ENCODE data around the gene GJA8.
"Not testable (repeated sequence)": the region's sequence is repeated elsewhere in the genome, so short reads cannot be mapped to it uniquely, and the experiment has no call there.

Gene GJA8

DNA sequence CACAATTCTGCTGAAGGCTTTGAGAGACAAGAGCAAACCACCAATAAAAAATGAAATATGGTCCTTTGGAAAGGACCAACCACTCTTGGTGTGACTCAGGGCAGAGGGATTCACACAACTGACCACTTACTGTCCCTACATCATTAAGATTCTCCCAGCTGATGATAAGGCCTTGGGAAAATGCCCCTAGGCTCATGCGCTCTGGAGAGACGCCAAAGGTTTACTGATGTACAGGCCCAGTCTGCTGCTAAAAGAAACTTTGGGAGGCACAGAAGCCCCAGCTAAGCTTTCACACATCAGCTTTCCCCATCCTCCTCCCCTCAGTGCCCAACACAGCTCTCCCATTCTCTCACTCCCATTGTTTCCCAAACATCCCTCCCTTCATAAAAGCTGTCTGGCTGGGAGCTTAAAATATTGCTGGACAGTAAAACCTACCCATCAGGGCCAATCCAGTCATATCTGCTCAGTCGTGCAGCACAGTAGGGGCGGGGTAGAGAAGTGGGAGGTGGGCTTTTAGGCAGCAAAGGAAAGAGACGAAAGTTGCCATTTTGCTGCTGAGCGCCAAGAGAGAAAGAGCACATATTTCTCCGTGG is at the start of gene GJA8:
TSS of gene GJA8 (plus strand) at position 543 of the 593 bp plus-strand sequence. CDS start 5,161 bp downstream, outside the sequence.
- Histone ChIP-seq H3K4me3 (ENCODE audit: low read depth in 1 of 2, low read length in 2 of 2) (no peak within 1 kb of the TSS), H3K36me3 (ENCODE audit: control insufficient read depth in 1 of 2, insufficient read depth in 2 of 2, low read length in 2 of 2) (no peaks in the 10 kb centered on the region), H3K9me3 (ENCODE audit: control insufficient read depth in 1 of 2, low read length in 2 of 2) (no peaks in the 10 kb centered on the region)

DNA sequence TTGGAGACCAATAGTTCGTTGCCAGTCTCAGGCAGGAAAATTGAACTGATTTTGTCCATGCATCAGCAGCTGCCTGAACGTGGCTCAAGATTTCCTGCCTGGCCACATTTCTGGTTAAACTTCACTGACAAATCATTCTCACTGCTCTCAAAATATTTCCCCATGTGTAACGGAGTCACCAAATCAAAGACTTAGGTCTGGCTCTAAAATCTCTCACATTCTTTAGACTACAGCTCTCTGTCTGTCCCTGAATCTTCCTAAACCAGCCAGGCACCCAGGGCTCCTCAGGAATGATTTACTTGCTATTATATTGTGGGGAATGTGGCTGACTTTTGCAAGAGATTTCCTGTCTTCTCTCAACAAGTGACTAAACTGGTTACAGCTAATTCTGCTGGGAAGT is 49.2 kb upstream of the GJA8 start:
- H3K36me3 ChIP-seq (ENCODE audit: control insufficient read depth in 1 of 2, insufficient read depth in 2 of 2, low read length in 2 of 2), result no peaks in the 10 kb centered on the region
- H3K27me3 ChIP-seq (ENCODE audit: control insufficient read depth in 1 of 2, insufficient read depth in 2 of 2, low read length in 2 of 2), result no peaks in the 10 kb centered on the region
- H3K27ac ChIP-seq (ENCODE audit: low read depth, low read length), result no peak overlapping the region
- no peaks in the 10 kb centered on the region for H3K4me1 ChIP-seq (ENCODE audit: control insufficient read depth in 1 of 2, insufficient read depth in 2 of 2, low read length in 2 of 2)
- no peaks in the 10 kb centered on the region for H3K9me3 ChIP-seq (ENCODE audit: control insufficient read depth in 1 of 2, low read length in 2 of 2)
- no peak overlapping the region for H3K4me3 ChIP-seq (ENCODE audit: low read depth in 1 of 2, low read length in 2 of 2)
- no peak overlapping the region for H3K9ac ChIP-seq (ENCODE audit: low read depth in 1 of 2, low read length in 2 of 2)

More for the DNA sequence above, at the start of gene GJA8:
- no peaks in the 10 kb centered on the region for H3K27me3 ChIP-seq (ENCODE audit: control insufficient read depth in 1 of 2, insufficient read depth in 2 of 2, low read length in 2 of 2)
- H3K9ac ChIP-seq (ENCODE audit: low read depth in 1 of 2, low read length in 2 of 2), result no peak within 1 kb of the TSS
- peaks cover 0 to 2% of the 10 kb centered on the region in 2 donors for H3K4me1 ChIP-seq (ENCODE audit: control insufficient read depth in 1 of 2, insufficient read depth in 2 of 2, low read length in 2 of 2)
- no peak within 1 kb of the TSS for H3K27ac ChIP-seq (ENCODE audit: low read depth, low read length)

DNA sequence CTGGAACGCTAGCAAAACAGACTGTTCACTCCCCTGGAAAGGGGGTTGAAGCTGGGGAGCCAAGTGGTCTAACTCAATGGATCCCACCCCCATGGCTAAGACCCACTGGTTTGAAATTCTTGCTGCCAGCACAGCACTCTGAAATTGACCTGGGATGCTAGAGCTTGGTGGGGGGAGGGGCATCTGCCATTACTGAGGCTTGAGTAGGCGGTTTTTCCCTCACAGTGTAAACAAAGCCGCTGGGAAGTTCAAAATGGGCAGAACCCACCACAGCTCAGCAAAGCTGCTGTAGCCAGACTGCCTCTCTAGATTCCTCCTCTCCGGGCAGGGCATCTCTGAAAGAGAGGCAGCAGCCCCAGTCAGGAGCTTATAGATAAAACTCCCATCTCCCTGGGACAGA is 47.6 kb upstream of the GJA8 start:
- not testable (repeated sequence) for H3K4me3 ChIP-seq (ENCODE audit: low read depth in 1 of 2, low read length in 2 of 2); H3K36me3 ChIP-seq (ENCODE audit: control insufficient read depth in 1 of 2, insufficient read depth in 2 of 2, low read length in 2 of 2); H3K9me3 ChIP-seq (ENCODE audit: control insufficient read depth in 1 of 2, low read length in 2 of 2); H3K4me1 ChIP-seq (ENCODE audit: control insufficient read depth in 1 of 2, insufficient read depth in 2 of 2, low read length in 2 of 2); H3K27ac ChIP-seq (ENCODE audit: low read depth, low read length); H3K27me3 ChIP-seq (ENCODE audit: control insufficient read depth in 1 of 2, insufficient read depth in 2 of 2, low read length in 2 of 2); H3K9ac ChIP-seq (ENCODE audit: low read depth in 1 of 2, low read length in 2 of 2)

DNA sequence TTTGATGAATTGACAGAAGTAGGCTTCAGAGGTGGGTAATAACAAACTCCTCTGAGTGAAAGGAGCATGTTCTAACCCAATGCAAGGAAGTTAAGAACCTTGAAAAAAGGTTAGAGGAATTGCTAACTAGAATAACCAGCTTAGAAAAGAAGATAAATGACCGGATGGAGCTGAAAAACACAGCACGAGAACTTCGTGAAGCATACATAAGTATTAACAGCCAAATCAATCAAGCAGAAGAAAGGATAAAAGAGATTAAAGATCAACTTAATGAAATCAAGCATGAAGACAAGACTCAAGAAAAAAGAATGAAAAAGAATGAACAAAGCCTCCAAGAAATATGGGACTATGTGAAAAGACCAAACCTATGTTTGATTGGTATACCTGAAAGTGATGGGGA is 46.6 kb upstream of the GJA8 start:
- H3K9me3 ChIP-seq (ENCODE audit: control insufficient read depth in 1 of 2, low read length in 2 of 2); H3K36me3 ChIP-seq (ENCODE audit: control insufficient read depth in 1 of 2, insufficient read depth in 2 of 2, low read length in 2 of 2); H3K4me1 ChIP-seq (ENCODE audit: control insufficient read depth in 1 of 2, insufficient read depth in 2 of 2, low read length in 2 of 2); H3K9ac ChIP-seq (ENCODE audit: low read depth in 1 of 2, low read length in 2 of 2); H3K27ac ChIP-seq (ENCODE audit: low read depth, low read length); H3K4me3 ChIP-seq (ENCODE audit: low read depth in 1 of 2, low read length in 2 of 2); H3K27me3 ChIP-seq (ENCODE audit: control insufficient read depth in 1 of 2, insufficient read depth in 2 of 2, low read length in 2 of 2): not testable (repeated sequence)

DNA sequence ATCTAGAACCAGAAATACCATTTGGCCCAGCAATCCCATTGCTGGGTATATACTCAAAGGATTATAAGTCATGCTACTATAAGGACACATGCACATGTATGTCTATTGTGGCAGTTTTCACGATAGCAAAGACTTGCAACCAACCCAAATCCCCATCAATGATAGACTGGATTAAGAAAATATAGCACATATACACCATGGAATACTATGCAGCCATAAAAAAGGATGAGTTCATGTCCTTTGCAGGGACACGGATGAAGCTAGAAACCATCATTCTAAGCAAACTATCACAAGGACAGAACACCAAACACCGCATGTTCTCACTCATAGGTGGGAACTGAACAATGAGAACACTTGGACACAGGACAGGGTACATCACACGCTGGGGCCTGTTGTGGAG is 35.4 kb upstream of the GJA8 start:
- not testable (repeated sequence) for H3K9ac ChIP-seq (ENCODE audit: low read depth in 1 of 2, low read length in 2 of 2); H3K36me3 ChIP-seq (ENCODE audit: control insufficient read depth in 1 of 2, insufficient read depth in 2 of 2, low read length in 2 of 2); H3K27ac ChIP-seq (ENCODE audit: low read depth, low read length); H3K27me3 ChIP-seq (ENCODE audit: control insufficient read depth in 1 of 2, insufficient read depth in 2 of 2, low read length in 2 of 2); H3K4me3 ChIP-seq (ENCODE audit: low read depth in 1 of 2, low read length in 2 of 2); H3K9me3 ChIP-seq (ENCODE audit: control insufficient read depth in 1 of 2, low read length in 2 of 2); H3K4me1 ChIP-seq (ENCODE audit: control insufficient read depth in 1 of 2, insufficient read depth in 2 of 2, low read length in 2 of 2)

DNA sequence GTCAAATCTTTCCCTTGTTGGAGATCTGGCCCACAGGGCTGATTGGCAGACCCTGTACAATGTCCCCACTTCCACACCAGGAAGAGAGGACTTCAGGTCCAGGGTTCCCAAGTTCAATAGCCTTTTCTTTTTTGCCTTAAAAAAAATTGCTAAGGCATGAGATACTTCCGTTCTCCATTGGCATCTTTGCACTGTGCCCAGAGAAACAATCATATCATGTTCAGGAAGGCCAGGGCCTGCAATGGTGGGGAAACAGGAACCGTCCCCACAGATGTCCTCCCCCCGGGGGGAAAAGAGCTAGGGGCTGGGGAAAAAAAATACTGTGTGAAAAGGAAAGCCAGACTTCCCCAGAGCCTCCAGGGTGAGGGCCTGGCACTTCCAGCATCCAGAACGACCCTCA is 24.6 kb upstream of the GJA8 start:
- Histone ChIP-seq H3K36me3 (ENCODE audit: control insufficient read depth in 1 of 2, insufficient read depth in 2 of 2, low read length in 2 of 2) (no peaks in the 10 kb centered on the region), H3K9ac (ENCODE audit: low read depth in 1 of 2, low read length in 2 of 2) (no peak overlapping the region), H3K27ac (ENCODE audit: low read depth, low read length) (no peak overlapping the region), H3K9me3 (ENCODE audit: control insufficient read depth in 1 of 2, low read length in 2 of 2) (peaks cover 0 to 2% of the 10 kb centered on the region in 2 donors), H3K27me3 (ENCODE audit: control insufficient read depth in 1 of 2, insufficient read depth in 2 of 2, low read length in 2 of 2) (peaks cover 0 to 5% of the 10 kb centered on the region in 2 donors), H3K4me3 (ENCODE audit: low read depth in 1 of 2, low read length in 2 of 2) (no peak overlapping the region), H3K4me1 (ENCODE audit: control insufficient read depth in 1 of 2, insufficient read depth in 2 of 2, low read length in 2 of 2) (no peaks in the 10 kb centered on the region)

DNA sequence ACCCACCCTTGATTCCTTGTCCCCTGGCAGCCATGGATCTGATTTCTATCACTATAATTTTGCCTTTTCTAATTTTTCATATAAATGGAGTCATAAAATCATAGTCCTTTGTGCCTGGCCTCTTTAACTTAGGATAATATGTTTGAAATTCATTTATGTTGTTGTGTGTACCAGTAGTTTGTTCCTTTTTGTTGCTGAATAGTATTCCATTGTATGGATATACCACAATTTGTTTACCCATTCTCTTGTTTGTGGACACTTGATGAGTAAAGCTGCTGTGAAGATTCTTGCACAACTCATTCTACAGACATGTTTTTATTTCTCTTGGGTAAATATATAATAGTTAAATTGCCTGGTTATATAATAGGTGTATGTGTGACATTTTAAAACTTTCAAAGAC is 22.7 kb upstream of the GJA8 start:
- H3K27ac ChIP-seq (ENCODE audit: low read depth, low read length), result no peak overlapping the region
- peaks cover 0 to 5% of the 10 kb centered on the region in 2 donors for H3K27me3 ChIP-seq (ENCODE audit: control insufficient read depth in 1 of 2, insufficient read depth in 2 of 2, low read length in 2 of 2)
- no peak overlapping the region for H3K9ac ChIP-seq (ENCODE audit: low read depth in 1 of 2, low read length in 2 of 2)
- H3K4me1 ChIP-seq (ENCODE audit: control insufficient read depth in 1 of 2, insufficient read depth in 2 of 2, low read length in 2 of 2), result no peaks in the 10 kb centered on the region
- peaks cover 0 to 2% of the 10 kb centered on the region in 2 donors for H3K9me3 ChIP-seq (ENCODE audit: control insufficient read depth in 1 of 2, low read length in 2 of 2)
- H3K4me3 ChIP-seq (ENCODE audit: low read depth in 1 of 2, low read length in 2 of 2), result no peak overlapping the region
- H3K36me3 ChIP-seq (ENCODE audit: control insufficient read depth in 1 of 2, insufficient read depth in 2 of 2, low read length in 2 of 2), result no peaks in the 10 kb centered on the region

DNA sequence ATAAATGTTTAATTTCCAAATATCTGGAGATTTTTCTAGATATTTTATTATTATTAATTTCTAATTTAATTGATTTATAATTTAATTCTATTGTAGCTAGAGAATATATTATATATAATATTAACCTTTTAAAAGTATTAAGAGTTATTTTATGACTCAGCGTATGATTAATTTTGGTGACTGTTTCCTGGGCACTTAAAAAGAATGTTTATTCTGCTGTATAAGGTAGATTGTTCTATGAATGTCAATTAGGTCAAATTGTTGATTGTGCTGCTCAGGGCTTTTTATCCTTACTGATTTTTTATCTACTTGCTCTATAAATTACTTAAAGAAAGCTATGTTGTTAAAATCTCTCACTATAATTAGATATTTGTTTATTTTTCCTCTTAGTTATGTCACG is 20.1 kb upstream of the GJA8 start:
- no peak overlapping the region for H3K9ac ChIP-seq (ENCODE audit: low read depth in 1 of 2, low read length in 2 of 2)
- no peaks in the 10 kb centered on the region for H3K4me1 ChIP-seq (ENCODE audit: control insufficient read depth in 1 of 2, insufficient read depth in 2 of 2, low read length in 2 of 2)
- H3K4me3 ChIP-seq (ENCODE audit: low read depth in 1 of 2, low read length in 2 of 2), result no peak overlapping the region
- peaks cover 0 to 5% of the 10 kb centered on the region in 2 donors for H3K27me3 ChIP-seq (ENCODE audit: control insufficient read depth in 1 of 2, insufficient read depth in 2 of 2, low read length in 2 of 2)
- no peak overlapping the region for H3K27ac ChIP-seq (ENCODE audit: low read depth, low read length)
- H3K9me3 ChIP-seq (ENCODE audit: control insufficient read depth in 1 of 2, low read length in 2 of 2), result peaks cover 0 to 2% of the 10 kb centered on the region in 2 donors
- H3K36me3 ChIP-seq (ENCODE audit: control insufficient read depth in 1 of 2, insufficient read depth in 2 of 2, low read length in 2 of 2), result no peaks in the 10 kb centered on the region

DNA sequence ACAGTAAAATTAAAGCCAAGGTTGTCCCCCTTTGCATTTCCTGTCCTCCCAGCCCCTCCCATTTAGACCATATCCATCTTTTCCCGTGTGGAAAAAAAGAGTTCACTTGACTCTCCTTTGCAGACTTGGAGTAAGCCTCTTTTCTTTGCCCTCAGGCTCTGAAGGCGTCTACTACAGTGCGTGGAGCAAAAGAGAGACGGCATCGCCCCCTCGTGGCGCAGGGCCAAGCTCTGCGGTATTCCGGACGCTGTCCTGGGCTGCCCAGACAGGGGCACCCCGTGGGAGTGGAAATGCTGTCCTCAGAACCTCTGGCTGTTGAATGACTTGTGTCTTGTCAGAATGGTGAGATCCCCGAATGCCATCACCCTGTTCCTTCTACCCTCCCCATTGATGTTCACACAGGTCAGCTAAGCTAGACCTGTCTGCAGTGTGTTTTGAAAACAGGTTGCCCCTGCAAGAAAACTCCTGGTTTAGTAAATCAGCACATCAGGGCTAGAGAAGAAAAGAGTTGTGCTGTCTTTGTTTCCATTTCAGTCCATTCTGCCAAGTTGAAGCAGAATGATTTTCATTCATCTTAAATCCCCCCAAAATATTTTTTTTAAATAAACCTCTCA is 12.3 kb upstream of the GJA8 start:
- Histone ChIP-seq H3K9ac (ENCODE audit: low read depth in 1 of 2, low read length in 2 of 2) (no peak overlapping the region), H3K36me3 (ENCODE audit: control insufficient read depth in 1 of 2, insufficient read depth in 2 of 2, low read length in 2 of 2) (no peaks in the 10 kb centered on the region), H3K4me3 (ENCODE audit: low read depth in 1 of 2, low read length in 2 of 2) (no peak overlapping the region), H3K4me1 (ENCODE audit: control insufficient read depth in 1 of 2, insufficient read depth in 2 of 2, low read length in 2 of 2) (no peaks in the 10 kb centered on the region), H3K27ac (ENCODE audit: low read depth, low read length) (no peak overlapping the region), H3K9me3 (ENCODE audit: control insufficient read depth in 1 of 2, low read length in 2 of 2) (no peaks in the 10 kb centered on the region), H3K27me3 (ENCODE audit: control insufficient read depth in 1 of 2, insufficient read depth in 2 of 2, low read length in 2 of 2) (no peaks in the 10 kb centered on the region)

DNA sequence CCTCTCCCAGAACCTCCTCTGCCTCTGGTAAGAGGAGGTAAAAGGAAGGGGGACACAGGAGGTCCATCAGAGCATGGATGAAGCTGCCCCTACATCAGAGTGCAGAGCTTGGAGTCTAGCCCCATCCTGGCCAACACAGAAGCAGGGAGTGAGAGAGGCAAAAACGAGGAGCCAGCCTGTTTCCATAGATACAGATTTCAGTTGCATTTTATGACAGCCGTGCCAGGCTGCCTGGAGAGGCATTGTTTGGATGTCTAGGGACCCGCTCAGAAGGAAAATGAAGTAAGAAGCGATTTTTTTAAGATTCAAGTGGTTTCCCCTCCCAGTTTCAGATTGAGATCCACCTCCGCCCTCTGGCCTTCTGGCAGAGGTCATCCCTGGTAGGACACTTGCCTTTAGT is 11.5 kb upstream of the GJA8 start:
- Histone ChIP-seq H3K36me3 (ENCODE audit: control insufficient read depth in 1 of 2, insufficient read depth in 2 of 2, low read length in 2 of 2) (no peaks in the 10 kb centered on the region), H3K9me3 (ENCODE audit: control insufficient read depth in 1 of 2, low read length in 2 of 2) (no peaks in the 10 kb centered on the region), H3K27ac (ENCODE audit: low read depth, low read length) (no peak overlapping the region), H3K27me3 (ENCODE audit: control insufficient read depth in 1 of 2, insufficient read depth in 2 of 2, low read length in 2 of 2) (no peaks in the 10 kb centered on the region), H3K4me1 (ENCODE audit: control insufficient read depth in 1 of 2, insufficient read depth in 2 of 2, low read length in 2 of 2) (no peaks in the 10 kb centered on the region), H3K9ac (ENCODE audit: low read depth in 1 of 2, low read length in 2 of 2) (no peak overlapping the region), H3K4me3 (ENCODE audit: low read depth in 1 of 2, low read length in 2 of 2) (no peak overlapping the region)
